HEK293 (cell line): Measurements from ENCODE around the gene HSD17B7.

Experiments used
- PRDM1 ChIP-seq: fragments of 450-650 bp; formaldehyde crosslinking; IDR thresholded peaks from 2 replicates; pipeline ENCODE4; 2016; ENCODE audit warnings: missing biosample characterization, missing genetic modification characterization
- YY1 ChIP-seq: fragments of 450-650 bp; formaldehyde crosslinking; IDR thresholded peaks from 2 replicates; pipeline ENCODE4 v1.5.1; 2018; ENCODE audit warnings: missing biosample characterization, missing genetic modification characterization
- ZBTB21 ChIP-seq: fragments of 450-650 bp; formaldehyde crosslinking; IDR thresholded peaks from 2 replicates; pipeline ENCODE4 v1.5.1; 2017; ENCODE audit warnings: missing biosample characterization, missing genetic modification characterization
- ZNF202 ChIP-seq: fragments of 450-650 bp; formaldehyde crosslinking; IDR thresholded peaks from 2 replicates; pipeline ENCODE4 v1.5.1; 2016; ENCODE audit warnings: missing biosample characterization, missing genetic modification characterization, borderline replicate concordance
- ZNF223 ChIP-seq: fragments of 450-650 bp; formaldehyde crosslinking; IDR thresholded peaks from 2 replicates; pipeline ENCODE4 v1.5.1; 2016; ENCODE audit warnings: missing biosample characterization, missing genetic modification characterization
- ZNF274 ChIP-seq, 2 experiments: fragments of 200-500 bp in 1 of 2; fragments of 450-650 bp in 1 of 2; sonication (Bioruptor generic) in 1 of 2; formaldehyde crosslinking in 1 of 2; IDR thresholded peaks; 2 replicates each; pipeline versions ENCODE4 v1.5.1 to v1.6.1; 2014 to 2016; ENCODE audit warnings: borderline replicate concordance in 1 of 2, inconsistent platforms in 1 of 2, low read length in 1 of 2, missing biosample characterization in 1 of 2, missing genetic modification characterization in 1 of 2
- ZNF292 ChIP-seq: fragments of 450-650 bp; formaldehyde crosslinking; IDR thresholded peaks from 2 replicates; pipeline ENCODE4 v1.5.1; 2016; ENCODE audit warnings: low read depth, missing biosample characterization, missing genetic modification characterization, borderline replicate concordance
- ZNF514 ChIP-seq: fragments of 450-650 bp; formaldehyde crosslinking; IDR thresholded peaks from 2 replicates; pipeline ENCODE4 v1.5.1; 2016; ENCODE audit warnings: missing biosample characterization, missing genetic modification characterization
- ZNF530 ChIP-seq: fragments of 450-650 bp; formaldehyde crosslinking; IDR thresholded peaks from 2 replicates; pipeline ENCODE4 v1.5.1; 2016; ENCODE audit warnings: low read depth, missing biosample characterization, missing genetic modification characterization
- ZNF585B ChIP-seq: fragments of 450-650 bp; formaldehyde crosslinking; IDR thresholded peaks from 2 replicates; pipeline ENCODE4 v1.5.1; 2016; ENCODE audit warnings: missing biosample characterization, missing genetic modification characterization
- TF ChIP-seq, protein P1 (sequence below): fragments of 450-650 bp; formaldehyde crosslinking; IDR thresholded peaks from 2 replicates; pipeline ENCODE4 v1.5.1; 2016; ENCODE audit warnings: missing biosample characterization, missing genetic modification characterization

DNA sequence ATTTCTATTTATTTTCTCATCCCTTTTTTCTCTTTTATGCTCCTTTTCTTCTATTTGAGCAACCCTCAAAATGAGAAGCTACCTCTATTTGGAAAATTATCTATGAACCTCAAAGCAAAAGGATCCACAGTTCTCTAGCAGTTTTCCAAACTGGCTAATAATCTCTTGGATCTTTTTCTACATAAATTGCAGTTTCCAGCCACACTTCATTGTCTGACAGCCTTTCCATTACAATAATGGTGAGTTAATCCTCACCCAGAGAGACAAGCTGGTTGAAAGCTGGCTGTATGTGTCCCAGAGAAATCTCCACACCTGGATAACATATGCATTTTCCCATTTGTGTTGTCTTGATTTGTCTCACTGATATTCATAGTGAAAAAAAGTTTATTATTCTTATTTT, 16.5 kb upstream of the HSD17B7 start:
- TF ChIP-seq ZNF514, result no peak
- no peak for TF ChIP-seq ZBTB21 (tag by site-specific recombination)
- no peak for TF ChIP-seq ZNF274 (IDR thresholded peaks at IDR 0.05; ENCODE audit: low read length)
- TF ChIP-seq ZNF274 (tag by site-specific recombination; IDR thresholded peaks at IDR 0.05; ENCODE audit: borderline replicate concordance), result no peak
- TF ChIP-seq PRDM1 (tag by site-specific recombination), result no peak
- TF ChIP-seq ZNF223 (tag by site-specific recombination), result no peak
- TF ChIP-seq, protein P1, sequence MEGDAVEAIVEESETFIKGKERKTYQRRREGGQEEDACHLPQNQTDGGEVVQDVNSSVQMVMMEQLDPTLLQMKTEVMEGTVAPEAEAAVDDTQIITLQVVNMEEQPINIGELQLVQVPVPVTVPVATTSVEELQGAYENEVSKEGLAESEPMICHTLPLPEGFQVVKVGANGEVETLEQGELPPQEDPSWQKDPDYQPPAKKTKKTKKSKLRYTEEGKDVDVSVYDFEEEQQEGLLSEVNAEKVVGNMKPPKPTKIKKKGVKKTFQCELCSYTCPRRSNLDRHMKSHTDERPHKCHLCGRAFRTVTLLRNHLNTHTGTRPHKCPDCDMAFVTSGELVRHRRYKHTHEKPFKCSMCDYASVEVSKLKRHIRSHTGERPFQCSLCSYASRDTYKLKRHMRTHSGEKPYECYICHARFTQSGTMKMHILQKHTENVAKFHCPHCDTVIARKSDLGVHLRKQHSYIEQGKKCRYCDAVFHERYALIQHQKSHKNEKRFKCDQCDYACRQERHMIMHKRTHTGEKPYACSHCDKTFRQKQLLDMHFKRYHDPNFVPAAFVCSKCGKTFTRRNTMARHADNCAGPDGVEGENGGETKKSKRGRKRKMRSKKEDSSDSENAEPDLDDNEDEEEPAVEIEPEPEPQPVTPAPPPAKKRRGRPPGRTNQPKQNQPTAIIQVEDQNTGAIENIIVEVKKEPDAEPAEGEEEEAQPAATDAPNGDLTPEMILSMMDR, result no peak
- no peak for TF ChIP-seq ZNF530 (tag by site-specific recombination)
- no peak for TF ChIP-seq ZNF292 (tag by site-specific recombination)
- TF ChIP-seq ZNF585B (tag by site-specific recombination), result no peak
- TF ChIP-seq ZNF202 (tag by site-specific recombination), result no peak
- TF ChIP-seq YY1 (tag by site-specific recombination), result no peak
